Non-pigmented ciliary epithelial cell (primary cell): ENCODE data around the gene TMEM234.

Experiments
- DNase-seq: peaks from one replicate; pipeline ENCODE4 v3.0.0-alpha.2; 2010; ENCODE audit warnings: low read depth

TMEM234 gene

GRCh38 chr1:32172621-32173245 is 49.4 kb downstream of the TMEM234 start:
- no peak for DNase-seq

DNA sequence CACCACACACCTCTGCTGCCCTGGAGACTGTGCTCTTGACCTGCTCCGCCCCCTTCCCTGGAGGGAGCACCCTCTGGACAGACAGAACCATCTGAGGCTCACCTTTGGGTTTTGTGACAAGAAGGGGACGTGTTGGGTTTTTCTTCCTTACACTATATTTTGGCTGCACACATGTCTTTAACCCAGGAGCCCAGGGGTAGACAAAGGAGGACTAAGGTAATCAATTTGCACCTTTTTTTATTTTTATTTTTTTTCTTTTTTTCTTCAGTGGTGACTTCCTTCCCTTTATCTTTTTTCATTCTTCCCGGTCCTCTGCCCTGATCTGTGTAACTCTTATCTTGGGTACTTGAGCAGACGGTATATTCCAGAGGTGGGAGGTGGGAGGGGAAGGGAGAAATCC is 51.2 kb downstream of the TMEM234 start:
- DNase-seq, result no peak
